ENCODE data around the gene RASSF1. TPM values are rescaled to one million over a fixed set of nuclear protein-coding genes. Genes with fewer than 3 reads are reported as not detected.
A peak's percentile ranks its signal among the peaks of the same experiment; 100 is the strongest.

RASSF1 gene
- total and polyA plus RNA-seq, 2 of the 13 experiments (the other 11 are each of a cell fraction or from before 2014, with no cell fraction given): 10.2 to 27.5 TPM

GRCh38 chr3:50337175-50337861, 3.3 kb downstream of the RASSF1 start (continued):
- TF ChIP-seq ELF4 (CRISPR knock-in tag; IDR thresholded peaks at IDR 0.05; ENCODE audit: borderline replicate concordance): no peak
- TF ChIP-seq ZNF841 (CRISPR knock-in tag; IDR thresholded peaks at IDR 0.05; ENCODE audit: borderline replicate concordance): peak; percentile 88
- TF ChIP-seq ZNF703 (CRISPR knock-in tag; IDR thresholded peaks at IDR 0.05; ENCODE audit: borderline replicate concordance): no peak
- peak; percentile 88 for TF ChIP-seq TGIF2 (CRISPR knock-in tag; IDR thresholded peaks at IDR 0.05)
- TF ChIP-seq HOXA5 (CRISPR knock-in tag; IDR thresholded peaks at IDR 0.05): peak; percentile 15; the same call in 1 of the 2 replicates
- no peak for TF ChIP-seq EED (CRISPR knock-in tag; IDR thresholded peaks at IDR 0.05)
- no peak for TF ChIP-seq PRPF4 (IDR thresholded peaks at IDR 0.05; ENCODE audit: low read depth, low read length, poor library complexity, severe bottlenecking)
- 0 out of 2 replicates have a peak, but pooled peaks have one; percentile 24 for TF ChIP-seq LBX2 (CRISPR knock-in tag; IDR thresholded peaks at IDR 0.05; ENCODE audit: borderline replicate concordance)
- TF ChIP-seq ZNF44 (CRISPR knock-in tag; IDR thresholded peaks at IDR 0.05): no peak
- TF ChIP-seq ZNF501 (CRISPR knock-in tag; IDR thresholded peaks at IDR 0.05): peak; percentile 92
- TF ChIP-seq NFYC (CRISPR knock-in tag; IDR thresholded peaks at IDR 0.05): peak; percentile 67
- peak; percentile 88 for TF ChIP-seq THAP11 (CRISPR knock-in tag; IDR thresholded peaks at IDR 0.05)
- TF ChIP-seq ZC3H4 (CRISPR knock-in tag; IDR thresholded peaks at IDR 0.05; ENCODE audit: borderline replicate concordance): no peak
- peak; percentile 95; the same call in 1 of the 2 replicates for TF ChIP-seq ZNF713 (CRISPR knock-in tag; IDR thresholded peaks at IDR 0.05)
- TF ChIP-seq, protein P1, sequence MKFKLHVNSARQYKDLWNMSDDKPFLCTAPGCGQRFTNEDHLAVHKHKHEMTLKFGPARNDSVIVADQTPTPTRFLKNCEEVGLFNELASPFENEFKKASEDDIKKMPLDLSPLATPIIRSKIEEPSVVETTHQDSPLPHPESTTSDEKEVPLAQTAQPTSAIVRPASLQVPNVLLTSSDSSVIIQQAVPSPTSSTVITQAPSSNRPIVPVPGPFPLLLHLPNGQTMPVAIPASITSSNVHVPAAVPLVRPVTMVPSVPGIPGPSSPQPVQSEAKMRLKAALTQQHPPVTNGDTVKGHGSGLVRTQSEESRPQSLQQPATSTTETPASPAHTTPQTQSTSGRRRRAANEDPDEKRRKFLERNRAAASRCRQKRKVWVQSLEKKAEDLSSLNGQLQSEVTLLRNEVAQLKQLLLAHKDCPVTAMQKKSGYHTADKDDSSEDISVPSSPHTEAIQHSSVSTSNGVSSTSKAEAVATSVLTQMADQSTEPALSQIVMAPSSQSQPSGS (CRISPR knock-in tag; IDR thresholded peaks at IDR 0.05): peak; percentile 99
- peak; percentile 68; the same call in 1 of the 2 replicates for TF ChIP-seq MTA1 (CRISPR knock-in tag; IDR thresholded peaks at IDR 0.05; ENCODE audit: borderline replicate concordance)
- no peak for TF ChIP-seq MLLT10 (CRISPR knock-in tag; IDR thresholded peaks at IDR 0.05)
- peak; percentile 87; the same call in 1 of the 2 replicates for TF ChIP-seq ZNF83 (CRISPR knock-in tag; IDR thresholded peaks at IDR 0.05; ENCODE audit: borderline replicate concordance)
- peak; percentile 97 for TF ChIP-seq SAP130 (CRISPR knock-in tag; IDR thresholded peaks at IDR 0.05; ENCODE audit: low read depth)
- peak; percentile 77; the same call in 1 of the 2 replicates for TF ChIP-seq ZNF674 (CRISPR knock-in tag; IDR thresholded peaks at IDR 0.05; ENCODE audit: low read depth)
- peak; percentile 94; the same call in 1 of the 2 replicates for TF ChIP-seq ZNF235 (CRISPR knock-in tag; IDR thresholded peaks at IDR 0.05; ENCODE audit: borderline replicate concordance)
- TF ChIP-seq JUNB (CRISPR knock-in tag; IDR thresholded peaks at IDR 0.05; ENCODE audit: borderline replicate concordance): 0 out of 2 replicates have a peak, but pooled peaks have one; percentile 56
- TF ChIP-seq, protein P2, sequence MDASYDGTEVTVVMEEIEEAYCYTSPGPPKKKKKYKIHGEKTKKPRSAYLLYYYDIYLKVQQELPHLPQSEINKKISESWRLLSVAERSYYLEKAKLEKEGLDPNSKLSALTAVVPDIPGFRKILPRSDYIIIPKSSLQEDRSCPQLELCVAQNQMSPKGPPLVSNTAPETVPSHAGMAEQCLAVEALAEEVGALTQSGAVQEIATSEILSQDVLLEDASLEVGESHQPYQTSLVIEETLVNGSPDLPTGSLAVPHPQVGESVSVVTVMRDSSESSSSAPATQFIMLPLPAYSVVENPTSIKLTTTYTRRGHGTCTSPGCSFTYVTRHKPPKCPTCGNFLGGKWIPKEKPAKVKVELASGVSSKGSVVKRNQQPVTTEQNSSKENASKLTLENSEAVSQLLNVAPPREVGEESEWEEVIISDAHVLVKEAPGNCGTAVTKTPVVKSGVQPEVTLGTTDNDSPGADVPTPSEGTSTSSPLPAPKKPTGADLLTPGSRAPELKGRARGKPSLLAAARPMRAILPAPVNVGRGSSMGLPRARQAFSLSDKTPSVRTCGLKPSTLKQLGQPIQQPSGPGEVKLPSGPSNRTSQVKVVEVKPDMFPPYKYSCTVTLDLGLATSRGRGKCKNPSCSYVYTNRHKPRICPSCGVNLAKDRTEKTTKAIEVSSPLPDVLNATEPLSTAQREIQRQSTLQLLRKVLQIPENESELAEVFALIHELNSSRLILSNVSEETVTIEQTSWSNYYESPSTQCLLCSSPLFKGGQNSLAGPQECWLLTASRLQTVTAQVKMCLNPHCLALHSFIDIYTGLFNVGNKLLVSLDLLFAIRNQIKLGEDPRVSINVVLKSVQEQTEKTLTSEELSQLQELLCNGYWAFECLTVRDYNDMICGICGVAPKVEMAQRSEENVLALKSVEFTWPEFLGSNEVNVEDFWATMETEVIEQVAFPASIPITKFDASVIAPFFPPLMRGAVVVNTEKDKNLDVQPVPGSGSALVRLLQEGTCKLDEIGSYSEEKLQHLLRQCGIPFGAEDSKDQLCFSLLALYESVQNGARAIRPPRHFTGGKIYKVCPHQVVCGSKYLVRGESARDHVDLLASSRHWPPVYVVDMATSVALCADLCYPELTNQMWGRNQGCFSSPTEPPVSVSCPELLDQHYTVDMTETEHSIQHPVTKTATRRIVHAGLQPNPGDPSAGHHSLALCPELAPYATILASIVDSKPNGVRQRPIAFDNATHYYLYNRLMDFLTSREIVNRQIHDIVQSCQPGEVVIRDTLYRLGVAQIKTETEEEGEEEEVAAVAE (CRISPR knock-in tag; IDR thresholded peaks at IDR 0.05; ENCODE audit: borderline replicate concordance): peak; percentile 46; the same call in 1 of the 2 replicates
- peak; percentile 59 for TF ChIP-seq ZNF883 (CRISPR knock-in tag; IDR thresholded peaks at IDR 0.05; ENCODE audit: not compliant biosample characterization)
- peak; percentile 92; the same call in 2 of the 3 replicates for TF ChIP-seq MXI1 (IDR thresholded peaks at IDR 0.05; ENCODE audit: borderline replicate concordance, low read depth, low read length)
